GM19099 (cell line): Measurements from ENCODE around the gene KLHL12.

Experiments used
- POLR2A ChIP-seq: IDR thresholded peaks from 3 replicates; pipeline ENCODE4 v1.6.1; 2011; ENCODE audit warnings: low read depth; ENCODE audit not compliant: insufficient read length; ENCODE audit errors: extremely low read depth

The KLHL12 gene

GRCh38 chr1:202926581-202927491 lies at the start of gene KLHL12:
Gene KLHL12, minus strand, starts transcription at chr1:202927234. Its CDS starts 2,072 bp downstream, at chr1:202925162.
- peak; percentile 98 for TF ChIP-seq POLR2A

DNA sequence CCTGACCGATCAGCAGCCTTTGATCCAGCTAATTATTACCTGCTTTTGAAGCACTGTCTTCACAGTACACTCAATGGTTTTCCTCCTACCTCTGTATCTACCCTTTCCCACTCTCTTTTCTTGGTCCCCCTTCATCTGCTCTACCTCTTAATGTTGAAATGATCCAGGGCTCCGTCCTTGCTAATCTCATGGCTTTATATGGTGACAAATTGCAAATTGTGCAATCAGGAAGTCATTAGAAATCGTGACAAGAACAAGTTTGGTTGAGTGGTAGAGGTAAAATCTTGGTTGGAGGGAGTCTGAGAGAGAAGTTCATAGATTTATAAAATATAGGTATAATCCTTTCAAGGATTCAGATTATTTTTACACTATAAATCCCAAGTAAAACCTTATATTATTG lies 49.6 kb upstream of the KLHL12 start:
- no peak for TF ChIP-seq POLR2A

DNA sequence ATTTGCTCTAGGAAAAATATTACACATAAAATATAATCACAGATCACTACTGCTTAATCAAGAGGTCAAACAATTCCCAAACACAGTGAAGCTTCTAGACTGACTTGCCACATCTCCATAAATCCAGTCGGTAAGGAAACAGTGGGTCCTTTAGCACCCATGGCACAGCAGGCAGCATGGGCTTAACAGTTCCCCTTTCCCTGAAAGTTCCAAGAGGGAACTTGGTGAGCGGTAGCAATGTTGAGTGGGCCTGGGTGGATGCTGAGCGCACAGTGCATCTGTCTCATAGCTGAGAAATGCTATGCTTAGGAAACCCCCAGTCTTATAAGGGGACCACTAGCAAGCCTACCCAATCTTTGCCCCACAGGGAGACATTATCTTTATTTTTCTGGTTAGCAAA lies 47.8 kb upstream of the KLHL12 start:
- no peak for TF ChIP-seq POLR2A

DNA sequence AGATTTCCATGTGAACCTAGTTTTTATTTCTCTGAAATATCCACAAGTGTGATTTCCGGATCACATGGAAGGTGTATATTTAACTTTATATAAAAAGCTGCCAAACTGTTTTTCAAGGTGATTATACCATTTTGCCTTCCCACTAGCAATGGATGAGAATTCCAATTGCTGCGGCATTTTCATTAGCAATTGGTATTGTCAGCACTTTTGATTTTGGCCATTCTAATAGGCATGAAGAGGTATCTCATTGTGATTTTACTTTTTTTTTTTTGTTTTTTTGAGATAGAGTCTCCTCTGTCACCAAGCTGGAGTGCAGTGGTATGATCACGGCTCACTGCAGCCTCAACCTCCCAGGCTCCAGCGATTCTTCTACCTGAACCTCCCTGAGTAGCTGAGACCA lies 45.0 kb upstream of the KLHL12 start:
- TF ChIP-seq POLR2A = no peak

DNA sequence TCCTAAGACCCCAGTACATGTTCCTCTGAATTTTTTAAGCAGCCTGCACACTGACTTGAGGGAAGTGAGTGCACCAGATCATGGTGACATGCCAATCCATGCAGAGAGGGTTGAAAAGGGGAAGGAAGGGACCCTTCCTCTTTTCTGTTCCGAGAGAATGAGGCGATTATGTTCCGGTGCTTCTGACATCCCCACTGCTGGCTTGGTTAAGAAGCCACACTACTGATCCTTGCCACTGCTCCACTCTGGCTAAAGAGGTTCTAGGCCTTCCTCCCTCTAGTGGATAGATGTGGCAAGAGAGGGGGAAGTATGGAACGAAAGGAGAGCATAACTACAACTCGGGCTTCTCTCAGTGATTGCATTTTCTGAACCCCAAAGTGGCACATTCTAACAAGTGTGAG lies 41.9 kb upstream of the KLHL12 start:
- no peak for TF ChIP-seq POLR2A

DNA sequence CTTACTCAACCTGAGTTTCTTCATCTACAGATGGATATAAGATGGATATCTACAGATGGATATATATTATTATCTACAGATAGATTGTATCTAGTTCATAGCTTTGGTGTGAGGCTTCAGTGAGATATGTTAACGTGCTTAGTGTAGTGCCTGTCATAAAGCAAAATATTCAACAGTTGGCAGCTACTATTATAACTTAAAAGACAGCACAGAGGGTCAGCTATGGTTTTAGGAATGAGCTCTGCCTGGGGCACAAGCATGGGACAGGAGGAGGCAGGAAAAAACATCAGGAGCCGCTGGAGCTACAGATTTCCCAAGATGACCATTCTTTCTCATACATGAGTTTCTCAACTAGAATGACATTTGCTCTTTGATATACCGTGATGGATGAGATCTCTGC lies 41.3 kb upstream of the KLHL12 start:
- no peak for TF ChIP-seq POLR2A

- no peak for TF ChIP-seq POLR2A
Observed at GRCh38 chr1:202967684-202968281, 40.7 kb upstream of the KLHL12 start.

GRCh38 chr1:202966006-202966898 lies 39.2 kb upstream of the KLHL12 start:
- no peak for TF ChIP-seq POLR2A

- no peak for TF ChIP-seq POLR2A
Observed at GRCh38 chr1:202965422-202965821, 38.4 kb upstream of the KLHL12 start.

- no peak for TF ChIP-seq POLR2A
Observed at GRCh38 chr1:202964791-202965410, 37.9 kb upstream of the KLHL12 start.

DNA sequence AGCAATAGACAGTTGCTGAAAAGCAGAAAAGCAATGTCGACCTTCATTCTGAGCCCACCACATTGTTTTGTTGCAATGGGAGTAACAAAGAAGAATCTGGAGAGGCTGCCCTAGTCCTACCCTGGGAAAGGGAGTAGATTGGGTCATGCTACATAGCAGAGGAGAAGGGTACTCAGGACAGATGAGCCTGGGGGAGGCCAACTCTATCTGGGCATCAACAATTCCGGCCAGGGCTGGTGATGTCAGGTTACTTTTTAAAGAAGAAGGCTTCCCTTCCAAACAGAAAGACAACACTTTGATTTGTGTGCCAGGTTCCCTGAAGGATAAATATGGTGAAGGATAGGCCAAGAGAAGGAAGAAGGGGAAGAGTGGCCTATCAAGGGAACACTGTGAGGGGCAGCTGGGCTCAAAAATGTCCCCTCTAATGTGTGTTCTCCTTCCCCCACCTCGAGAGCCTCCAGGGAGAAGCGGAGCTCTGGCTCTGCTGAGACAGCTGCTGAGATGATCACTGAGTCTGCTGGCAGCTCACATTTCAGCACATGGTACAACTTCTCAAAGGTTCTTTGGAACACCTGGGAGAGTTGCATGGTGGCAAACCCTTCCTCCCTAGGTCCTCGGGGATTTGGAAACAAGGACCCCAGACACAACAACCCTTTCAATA lies 34.3 kb upstream of the KLHL12 start:
- TF ChIP-seq POLR2A = no peak

GRCh38 chr1:202959276-202959620 lies 32.2 kb upstream of the KLHL12 start:
- TF ChIP-seq POLR2A = no peak

- no peak for TF ChIP-seq POLR2A
Observed at GRCh38 chr1:202958544-202959275, 31.7 kb upstream of the KLHL12 start.
